Activated T-cell treated with anti-CD3 and anti-CD28 coated beads for 4 hours (primary cell): ENCODE data around the gene CNDP1.

Source experiments
- DNase-seq: peaks from one replicate; pipeline ENCODE4 v3.0.0-alpha.2; 2020

CNDP1 gene

GRCh38 chr18:74507097-74507881 lies 27.0 kb upstream of the CNDP1 start:
- no peak for DNase-seq

GRCh38 chr18:74507927-74508326 lies 26.4 kb upstream of the CNDP1 start:
- no peak for DNase-seq

- no peak for DNase-seq
Observed at GRCh38 chr18:74508366-74508765, 25.9 kb upstream of the CNDP1 start.

- no peak for DNase-seq
Observed at GRCh38 chr18:74508821-74509225, 25.5 kb upstream of the CNDP1 start.

- DNase-seq: no peak
Observed at GRCh38 chr18:74509856-74510769, 24.2 kb upstream of the CNDP1 start.

- DNase-seq: no peak
Observed at GRCh38 chr18:74510770-74511095, 23.6 kb upstream of the CNDP1 start.

- DNase-seq: no peak
Observed at GRCh38 chr18:74511823-74512222, 22.5 kb upstream of the CNDP1 start.

GRCh38 chr18:74512321-74513053 lies 21.8 kb upstream of the CNDP1 start:
- no peak for DNase-seq

GRCh38 chr18:74513149-74513882 lies 21.0 kb upstream of the CNDP1 start:
- DNase-seq: no peak

- DNase-seq: no peak
Observed at GRCh38 chr18:74513883-74514205, 20.5 kb upstream of the CNDP1 start.

GRCh38 chr18:74514860-74515495 lies 19.3 kb upstream of the CNDP1 start:
- no peak for DNase-seq

GRCh38 chr18:74515620-74516231 lies 18.6 kb upstream of the CNDP1 start:
- DNase-seq: no peak

GRCh38 chr18:74516271-74517235 lies 17.7 kb upstream of the CNDP1 start:
- no peak for DNase-seq

- no peak for DNase-seq
Observed at GRCh38 chr18:74517236-74517630, 17.1 kb upstream of the CNDP1 start.

GRCh38 chr18:74518456-74519295 lies 15.6 kb upstream of the CNDP1 start:
- no peak for DNase-seq

GRCh38 chr18:74519320-74520095 lies 14.8 kb upstream of the CNDP1 start:
- no peak for DNase-seq

- DNase-seq: no peak
Observed at GRCh38 chr18:74520096-74520833, 14.0 kb upstream of the CNDP1 start.

- DNase-seq: no peak
Observed at GRCh38 chr18:74521068-74521725, 13.1 kb upstream of the CNDP1 start.
